WTC11 (cell line): ENCODE data around the gene WWOX.

ENCODE experiments used
- ATF1 ChIP-seq: sonication (generic); formaldehyde crosslinking; IDR thresholded peaks from 2 replicates; pipeline ENCODE4 v1.8.1; 2023; ENCODE audit warnings: mild to moderate bottlenecking, moderate library complexity, missing genetic modification reagents
- FOXJ3 ChIP-seq: sonication (generic); formaldehyde crosslinking; IDR thresholded peaks from 2 replicates; pipeline ENCODE4 v1.9.0; 2021; ENCODE audit warnings: missing genetic modification reagents, mild to moderate bottlenecking, borderline replicate concordance
- JAZF1 ChIP-seq: fragments of 250-450 bp; sonication (Bioruptor Pico); IDR thresholded peaks from 2 replicates; pipeline ENCODE4 v1.9.0; 2021; ENCODE audit warnings: moderate library complexity, mild to moderate bottlenecking, inconsistent platforms
- KAT7 ChIP-seq: sonication (generic); formaldehyde crosslinking; IDR thresholded peaks from 2 replicates; pipeline ENCODE4 v1.8.1; 2023; ENCODE audit warnings: missing genetic modification reagents, mild to moderate bottlenecking, borderline replicate concordance
- SMAD3 ChIP-seq: sonication (generic); formaldehyde crosslinking; IDR thresholded peaks from 2 replicates; pipeline ENCODE4 v1.8.0; 2022; ENCODE audit warnings: missing genetic modification reagents, mild to moderate bottlenecking, borderline replicate concordance
- ZNF263 ChIP-seq: sonication (generic); formaldehyde crosslinking; IDR thresholded peaks from 2 replicates; pipeline ENCODE4 v1.8.1; 2022; ENCODE audit warnings: low read depth, mild to moderate bottlenecking, moderate library complexity, missing genetic modification reagents
- TF ChIP-seq, protein P1 (sequence below): fragments of 200-600 bp; IDR thresholded peaks from 2 replicates; pipeline ENCODE4 v1.8.0; 2022; ENCODE audit warnings: antibody characterized with exemption
- TF ChIP-seq, protein P2 (sequence below): sonication (generic); formaldehyde crosslinking; IDR thresholded peaks from 2 replicates; pipeline ENCODE4 v1.8.0; 2022; ENCODE audit warnings: missing genetic modification reagents
- TF ChIP-seq, protein P3 (sequence below): sonication (generic); formaldehyde crosslinking; conservative IDR thresholded peaks from 2 replicates; pipeline ENCODE4 v1.8.1; 2022; ENCODE audit warnings: mild to moderate bottlenecking, missing genetic modification reagents
- TF ChIP-seq, protein P4 (sequence below): sonication (generic); formaldehyde crosslinking; IDR thresholded peaks from 2 replicates; pipeline ENCODE4 v1.8.0; 2022; ENCODE audit warnings: mild to moderate bottlenecking, missing genetic modification reagents
- TF ChIP-seq, protein P5 (sequence below): sonication (generic); formaldehyde crosslinking; IDR thresholded peaks from 2 replicates; pipeline ENCODE4 v1.8.1; 2022; ENCODE audit warnings: mild to moderate bottlenecking, missing genetic modification reagents, moderate library complexity, borderline replicate concordance
- TF ChIP-seq, protein P6 (sequence below): sonication (generic); formaldehyde crosslinking; IDR thresholded peaks from 2 replicates; pipeline ENCODE4 v1.8.1; 2023; ENCODE audit warnings: mild to moderate bottlenecking, moderate library complexity, missing genetic modification reagents
- TF ChIP-seq, protein P7 (sequence below): sonication (generic); formaldehyde crosslinking; IDR thresholded peaks from 2 replicates; pipeline ENCODE4 v1.8.1; 2022; ENCODE audit warnings: low read depth, mild to moderate bottlenecking, moderate library complexity, missing genetic modification reagents, borderline replicate concordance

DNA sequence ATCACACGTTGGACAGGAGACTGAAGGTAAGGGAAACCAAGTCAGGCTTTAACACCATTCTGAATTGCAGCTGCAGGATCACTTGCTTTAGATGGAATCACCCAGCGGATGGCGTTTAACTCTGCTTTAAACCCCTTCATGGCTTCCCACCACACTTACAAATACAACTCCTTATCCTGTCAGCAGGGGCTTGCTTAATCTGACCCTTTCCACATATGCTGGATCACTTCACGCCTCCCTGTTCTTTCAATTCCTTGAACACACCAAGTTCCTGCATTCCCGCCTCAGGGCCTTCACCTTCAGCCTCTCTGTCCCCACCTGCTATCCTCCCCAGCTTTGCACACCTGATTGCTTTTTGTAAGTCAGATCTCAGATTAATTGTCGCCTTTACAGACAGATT, 1058.9 kb downstream of the WWOX start:
- TF ChIP-seq, protein P1, sequence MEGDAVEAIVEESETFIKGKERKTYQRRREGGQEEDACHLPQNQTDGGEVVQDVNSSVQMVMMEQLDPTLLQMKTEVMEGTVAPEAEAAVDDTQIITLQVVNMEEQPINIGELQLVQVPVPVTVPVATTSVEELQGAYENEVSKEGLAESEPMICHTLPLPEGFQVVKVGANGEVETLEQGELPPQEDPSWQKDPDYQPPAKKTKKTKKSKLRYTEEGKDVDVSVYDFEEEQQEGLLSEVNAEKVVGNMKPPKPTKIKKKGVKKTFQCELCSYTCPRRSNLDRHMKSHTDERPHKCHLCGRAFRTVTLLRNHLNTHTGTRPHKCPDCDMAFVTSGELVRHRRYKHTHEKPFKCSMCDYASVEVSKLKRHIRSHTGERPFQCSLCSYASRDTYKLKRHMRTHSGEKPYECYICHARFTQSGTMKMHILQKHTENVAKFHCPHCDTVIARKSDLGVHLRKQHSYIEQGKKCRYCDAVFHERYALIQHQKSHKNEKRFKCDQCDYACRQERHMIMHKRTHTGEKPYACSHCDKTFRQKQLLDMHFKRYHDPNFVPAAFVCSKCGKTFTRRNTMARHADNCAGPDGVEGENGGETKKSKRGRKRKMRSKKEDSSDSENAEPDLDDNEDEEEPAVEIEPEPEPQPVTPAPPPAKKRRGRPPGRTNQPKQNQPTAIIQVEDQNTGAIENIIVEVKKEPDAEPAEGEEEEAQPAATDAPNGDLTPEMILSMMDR, result no peak
- TF ChIP-seq ATF1 (CRISPR knock-in tag), result no peak
- TF ChIP-seq ZNF263 (CRISPR knock-in tag), result no peak
- TF ChIP-seq, protein P2, sequence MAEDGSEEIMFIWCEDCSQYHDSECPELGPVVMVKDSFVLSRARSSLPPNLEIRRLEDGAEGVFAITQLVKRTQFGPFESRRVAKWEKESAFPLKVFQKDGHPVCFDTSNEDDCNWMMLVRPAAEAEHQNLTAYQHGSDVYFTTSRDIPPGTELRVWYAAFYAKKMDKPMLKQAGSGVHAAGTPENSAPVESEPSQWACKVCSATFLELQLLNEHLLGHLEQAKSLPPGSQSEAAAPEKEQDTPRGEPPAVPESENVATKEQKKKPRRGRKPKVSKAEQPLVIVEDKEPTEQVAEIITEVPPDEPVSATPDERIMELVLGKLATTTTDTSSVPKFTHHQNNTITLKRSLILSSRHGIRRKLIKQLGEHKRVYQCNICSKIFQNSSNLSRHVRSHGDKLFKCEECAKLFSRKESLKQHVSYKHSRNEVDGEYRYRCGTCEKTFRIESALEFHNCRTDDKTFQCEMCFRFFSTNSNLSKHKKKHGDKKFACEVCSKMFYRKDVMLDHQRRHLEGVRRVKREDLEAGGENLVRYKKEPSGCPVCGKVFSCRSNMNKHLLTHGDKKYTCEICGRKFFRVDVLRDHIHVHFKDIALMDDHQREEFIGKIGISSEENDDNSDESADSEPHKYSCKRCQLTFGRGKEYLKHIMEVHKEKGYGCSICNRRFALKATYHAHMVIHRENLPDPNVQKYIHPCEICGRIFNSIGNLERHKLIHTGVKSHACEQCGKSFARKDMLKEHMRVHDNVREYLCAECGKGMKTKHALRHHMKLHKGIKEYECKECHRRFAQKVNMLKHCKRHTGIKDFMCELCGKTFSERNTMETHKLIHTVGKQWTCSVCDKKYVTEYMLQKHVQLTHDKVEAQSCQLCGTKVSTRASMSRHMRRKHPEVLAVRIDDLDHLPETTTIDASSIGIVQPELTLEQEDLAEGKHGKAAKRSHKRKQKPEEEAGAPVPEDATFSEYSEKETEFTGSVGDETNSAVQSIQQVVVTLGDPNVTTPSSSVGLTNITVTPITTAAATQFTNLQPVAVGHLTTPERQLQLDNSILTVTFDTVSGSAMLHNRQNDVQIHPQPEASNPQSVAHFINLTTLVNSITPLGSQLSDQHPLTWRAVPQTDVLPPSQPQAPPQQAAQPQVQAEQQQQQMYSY (CRISPR knock-in tag), result no peak
- TF ChIP-seq FOXJ3 (CRISPR knock-in tag), result no peak
- TF ChIP-seq JAZF1 (CRISPR knock-in tag), result no peak
- TF ChIP-seq, protein P3, sequence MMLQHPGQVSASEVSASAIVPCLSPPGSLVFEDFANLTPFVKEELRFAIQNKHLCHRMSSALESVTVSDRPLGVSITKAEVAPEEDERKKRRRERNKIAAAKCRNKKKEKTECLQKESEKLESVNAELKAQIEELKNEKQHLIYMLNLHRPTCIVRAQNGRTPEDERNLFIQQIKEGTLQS (CRISPR knock-in tag), result no peak
- TF ChIP-seq, protein P4, sequence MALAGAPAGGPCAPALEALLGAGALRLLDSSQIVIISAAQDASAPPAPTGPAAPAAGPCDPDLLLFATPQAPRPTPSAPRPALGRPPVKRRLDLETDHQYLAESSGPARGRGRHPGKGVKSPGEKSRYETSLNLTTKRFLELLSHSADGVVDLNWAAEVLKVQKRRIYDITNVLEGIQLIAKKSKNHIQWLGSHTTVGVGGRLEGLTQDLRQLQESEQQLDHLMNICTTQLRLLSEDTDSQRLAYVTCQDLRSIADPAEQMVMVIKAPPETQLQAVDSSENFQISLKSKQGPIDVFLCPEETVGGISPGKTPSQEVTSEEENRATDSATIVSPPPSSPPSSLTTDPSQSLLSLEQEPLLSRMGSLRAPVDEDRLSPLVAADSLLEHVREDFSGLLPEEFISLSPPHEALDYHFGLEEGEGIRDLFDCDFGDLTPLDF, result no peak
- TF ChIP-seq SMAD3, result no peak
- TF ChIP-seq, protein P5, sequence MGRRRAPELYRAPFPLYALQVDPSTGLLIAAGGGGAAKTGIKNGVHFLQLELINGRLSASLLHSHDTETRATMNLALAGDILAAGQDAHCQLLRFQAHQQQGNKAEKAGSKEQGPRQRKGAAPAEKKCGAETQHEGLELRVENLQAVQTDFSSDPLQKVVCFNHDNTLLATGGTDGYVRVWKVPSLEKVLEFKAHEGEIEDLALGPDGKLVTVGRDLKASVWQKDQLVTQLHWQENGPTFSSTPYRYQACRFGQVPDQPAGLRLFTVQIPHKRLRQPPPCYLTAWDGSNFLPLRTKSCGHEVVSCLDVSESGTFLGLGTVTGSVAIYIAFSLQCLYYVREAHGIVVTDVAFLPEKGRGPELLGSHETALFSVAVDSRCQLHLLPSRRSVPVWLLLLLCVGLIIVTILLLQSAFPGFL (CRISPR knock-in tag), result no peak
- no peak for TF ChIP-seq KAT7 (CRISPR knock-in tag)
- TF ChIP-seq, protein P6, sequence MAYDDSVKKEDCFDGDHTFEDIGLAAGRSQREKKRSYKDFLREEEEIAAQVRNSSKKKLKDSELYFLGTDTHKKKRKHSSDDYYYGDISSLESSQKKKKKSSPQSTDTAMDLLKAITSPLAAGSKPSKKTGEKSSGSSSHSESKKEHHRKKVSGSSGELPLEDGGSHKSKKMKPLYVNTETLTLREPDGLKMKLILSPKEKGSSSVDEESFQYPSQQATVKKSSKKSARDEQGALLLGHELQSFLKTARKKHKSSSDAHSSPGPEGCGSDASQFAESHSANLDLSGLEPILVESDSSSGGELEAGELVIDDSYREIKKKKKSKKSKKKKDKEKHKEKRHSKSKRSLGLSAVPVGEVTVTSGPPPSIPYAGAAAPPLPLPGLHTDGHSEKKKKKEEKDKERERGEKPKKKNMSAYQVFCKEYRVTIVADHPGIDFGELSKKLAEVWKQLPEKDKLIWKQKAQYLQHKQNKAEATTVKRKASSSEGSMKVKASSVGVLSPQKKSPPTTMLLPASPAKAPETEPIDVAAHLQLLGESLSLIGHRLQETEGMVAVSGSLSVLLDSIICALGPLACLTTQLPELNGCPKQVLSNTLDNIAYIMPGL (CRISPR knock-in tag), result no peak
- TF ChIP-seq, protein P7, sequence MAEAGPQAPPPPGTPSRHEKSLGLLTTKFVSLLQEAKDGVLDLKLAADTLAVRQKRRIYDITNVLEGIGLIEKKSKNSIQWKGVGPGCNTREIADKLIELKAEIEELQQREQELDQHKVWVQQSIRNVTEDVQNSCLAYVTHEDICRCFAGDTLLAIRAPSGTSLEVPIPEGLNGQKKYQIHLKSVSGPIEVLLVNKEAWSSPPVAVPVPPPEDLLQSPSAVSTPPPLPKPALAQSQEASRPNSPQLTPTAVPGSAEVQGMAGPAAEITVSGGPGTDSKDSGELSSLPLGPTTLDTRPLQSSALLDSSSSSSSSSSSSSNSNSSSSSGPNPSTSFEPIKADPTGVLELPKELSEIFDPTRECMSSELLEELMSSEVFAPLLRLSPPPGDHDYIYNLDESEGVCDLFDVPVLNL (CRISPR knock-in tag), result no peak
